Effector memory CD4-positive, alpha-beta T cell (primary cell): ENCODE results near the gene PPP1R12A.

Experiments used
- DNase-seq, 3 donors: peaks; one replicate each; pipeline ENCODE4 v3.0.0-alpha.2; 2020
- H3K27ac ChIP-seq: 2 replicates; pipeline ENCODE4 v1.7.0; 2013; ENCODE audit warnings: mild to moderate bottlenecking, low read length, moderate library complexity; ENCODE audit not compliant: insufficient read depth, poor library complexity, severe bottlenecking
- H3K27me3 ChIP-seq: replicated peaks from 2 replicates; pipeline ENCODE4 v1.7.0; 2013; ENCODE audit warnings: mild to moderate bottlenecking, low read length; ENCODE audit not compliant: insufficient read depth, control insufficient read depth, poor library complexity, severe bottlenecking
- H3K36me3 ChIP-seq: 2 replicates; pipeline ENCODE4 v1.7.0; 2013; ENCODE audit warnings: mild to moderate bottlenecking, low read length, moderate library complexity; ENCODE audit not compliant: control insufficient read depth, insufficient read depth
- H3K4me1 ChIP-seq: 2 replicates; pipeline ENCODE4 v1.7.0; 2013; ENCODE audit warnings: low read length, mild to moderate bottlenecking; ENCODE audit not compliant: control insufficient read depth, insufficient read depth, poor library complexity, severe bottlenecking
- H3K4me3 ChIP-seq: 2 replicates; pipeline ENCODE4 v1.7.0; 2013; ENCODE audit warnings: low read length, low read depth, mild to moderate bottlenecking; ENCODE audit not compliant: insufficient read depth, poor library complexity, severe bottlenecking
- H3K9me3 ChIP-seq: 2 replicates; pipeline ENCODE4 v1.7.0; 2013; ENCODE audit warnings: mild to moderate bottlenecking, low read length, moderate library complexity; ENCODE audit not compliant: control insufficient read depth

PPP1R12A gene

DNA sequence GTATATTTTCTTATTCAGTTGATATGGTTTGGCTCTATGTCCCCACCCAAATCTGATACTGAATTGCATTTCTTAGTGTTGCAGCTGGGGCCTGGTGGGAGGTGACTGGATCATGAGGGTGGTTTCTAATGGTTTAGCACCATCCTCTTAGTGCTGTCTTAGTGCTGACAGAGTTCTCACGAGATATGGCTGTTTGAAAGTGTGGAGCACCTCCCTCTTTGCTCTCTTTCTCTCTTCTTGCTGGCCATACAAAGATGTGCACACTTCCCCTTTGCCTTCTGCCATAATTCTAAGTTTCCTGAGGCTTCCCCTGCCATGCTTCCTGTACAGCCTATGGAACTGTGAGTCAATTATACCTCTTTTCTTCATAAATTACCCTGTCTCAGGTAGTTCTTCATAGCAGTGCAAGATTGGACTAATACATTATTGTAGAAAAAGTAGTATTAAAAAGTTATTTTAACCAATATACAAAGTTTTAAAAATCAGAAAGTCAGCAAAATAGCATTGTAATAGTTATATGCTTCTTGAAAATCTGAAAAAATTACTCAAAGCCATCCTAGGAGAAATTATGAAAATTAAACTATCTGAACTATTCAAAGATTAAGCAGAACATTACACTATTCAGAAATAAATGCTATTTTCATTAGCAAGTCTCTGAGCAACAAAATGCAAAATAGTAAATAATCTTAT, 84.1 kb downstream of the PPP1R12A start:
- H3K27ac ChIP-seq = no peak overlapping the region
- peaks cover 10% of the 10 kb centered on the region for H3K4me1 ChIP-seq
- no peaks in the 10 kb centered on the region for H3K36me3 ChIP-seq
- H3K27me3 ChIP-seq = no peaks in the 10 kb centered on the region
- peaks cover 3% of the 10 kb centered on the region for H3K9me3 ChIP-seq
- no peak for DNase-seq
- no peak overlapping the region for H3K4me3 ChIP-seq

DNA sequence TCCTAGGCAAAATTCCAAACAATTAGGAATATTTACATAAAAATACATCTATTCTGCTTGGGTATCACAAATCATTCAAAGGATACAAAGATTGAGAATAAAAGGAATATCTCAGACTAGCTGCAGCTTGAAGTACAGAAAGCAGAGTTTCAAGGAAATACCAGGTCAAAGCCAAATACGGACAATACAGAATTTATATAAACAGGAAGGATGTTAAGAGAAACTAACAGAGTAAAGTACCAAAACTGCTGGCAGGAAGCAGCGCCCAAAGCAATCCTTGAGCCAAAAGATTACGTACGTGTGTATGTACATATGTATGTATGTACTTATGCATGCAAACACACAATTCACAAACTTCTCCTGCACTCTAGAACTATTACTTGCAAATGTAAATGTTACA, 86.6 kb downstream of the PPP1R12A start:
- peaks cover 3% of the 10 kb centered on the region for H3K9me3 ChIP-seq
- no peak overlapping the region for H3K27ac ChIP-seq
- DNase-seq = no peak
- peaks cover 10% of the 10 kb centered on the region for H3K4me1 ChIP-seq
- no peaks in the 10 kb centered on the region for H3K27me3 ChIP-seq
- H3K36me3 ChIP-seq = peaks cover 16% of the 10 kb centered on the region
- no peak overlapping the region for H3K4me3 ChIP-seq

DNA sequence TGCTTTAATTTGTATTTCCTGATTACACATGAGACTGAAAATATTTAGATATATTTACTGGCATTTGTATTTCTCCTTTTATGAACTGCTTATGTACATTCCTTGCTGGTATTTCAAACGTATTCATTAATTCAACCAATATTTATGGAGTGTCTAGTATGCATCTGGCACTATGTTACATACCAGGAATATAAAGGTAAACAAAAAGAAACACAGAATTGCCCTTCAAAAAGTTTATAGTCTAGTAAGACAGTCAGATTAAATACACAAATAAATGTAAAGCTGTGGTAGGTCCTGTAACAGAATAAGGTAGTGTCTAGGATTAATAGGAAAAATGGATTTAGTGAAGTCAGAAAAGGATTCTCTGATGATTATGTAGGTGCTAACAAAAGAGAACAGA, 87.5 kb downstream of the PPP1R12A start:
- H3K27ac ChIP-seq = no peak overlapping the region
- no peaks in the 10 kb centered on the region for H3K27me3 ChIP-seq
- peaks cover 13% of the 10 kb centered on the region for H3K4me1 ChIP-seq
- DNase-seq = no peak
- no peak overlapping the region for H3K4me3 ChIP-seq
- H3K9me3 ChIP-seq = peaks cover 3% of the 10 kb centered on the region
- peaks cover 16% of the 10 kb centered on the region for H3K36me3 ChIP-seq

DNA sequence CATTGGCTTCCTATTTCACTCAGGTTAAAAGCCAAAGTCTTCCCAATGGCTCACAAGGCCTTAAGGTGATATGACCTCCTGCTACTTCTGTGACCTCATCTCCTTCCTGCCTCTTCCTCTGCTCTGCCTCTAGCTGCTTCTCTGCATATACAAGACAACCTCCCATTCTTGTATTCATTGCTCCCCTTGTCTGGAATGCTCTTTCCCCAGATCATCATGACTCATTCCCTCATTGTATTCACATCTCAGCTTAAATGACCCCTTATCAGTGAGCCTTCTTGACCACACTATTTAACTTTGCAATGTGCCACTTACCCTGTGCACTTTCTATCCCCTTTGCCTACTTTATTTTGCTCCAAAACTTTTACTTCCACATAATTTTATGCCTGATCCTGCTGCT, 90.2 kb downstream of the PPP1R12A start:
- H3K27me3 ChIP-seq = no peaks in the 10 kb centered on the region
- no peak overlapping the region for H3K4me3 ChIP-seq
- H3K9me3 ChIP-seq = no peaks in the 10 kb centered on the region
- DNase-seq = no peak
- H3K27ac ChIP-seq = no peak overlapping the region
- peaks cover 16% of the 10 kb centered on the region for H3K36me3 ChIP-seq
- H3K4me1 ChIP-seq = peaks cover 18% of the 10 kb centered on the region

DNA sequence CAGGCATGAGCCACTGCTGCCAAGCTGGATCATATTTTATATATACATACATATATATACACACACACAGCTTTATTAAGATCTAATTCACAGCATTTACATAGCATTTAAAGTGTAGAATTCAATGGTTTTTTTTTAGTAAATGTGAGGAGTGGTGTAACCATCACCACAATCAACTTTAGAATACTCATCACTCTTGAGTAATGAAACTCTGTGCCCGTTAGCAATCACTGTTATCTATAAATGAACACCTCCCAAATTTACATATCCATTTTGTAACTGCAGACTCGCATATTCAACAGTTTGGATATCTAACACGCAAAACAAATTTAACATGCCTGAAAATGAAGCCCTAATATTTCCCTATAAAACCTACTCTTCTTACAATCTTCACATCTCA, 90.9 kb downstream of the PPP1R12A start:
- H3K27me3 ChIP-seq = no peaks in the 10 kb centered on the region
- H3K4me3 ChIP-seq = no peak overlapping the region
- peaks cover 14% of the 10 kb centered on the region for H3K4me1 ChIP-seq
- peaks cover 19% of the 10 kb centered on the region for H3K36me3 ChIP-seq
- H3K9me3 ChIP-seq = no peaks in the 10 kb centered on the region
- no peak for DNase-seq
- H3K27ac ChIP-seq = no peak overlapping the region

DNA sequence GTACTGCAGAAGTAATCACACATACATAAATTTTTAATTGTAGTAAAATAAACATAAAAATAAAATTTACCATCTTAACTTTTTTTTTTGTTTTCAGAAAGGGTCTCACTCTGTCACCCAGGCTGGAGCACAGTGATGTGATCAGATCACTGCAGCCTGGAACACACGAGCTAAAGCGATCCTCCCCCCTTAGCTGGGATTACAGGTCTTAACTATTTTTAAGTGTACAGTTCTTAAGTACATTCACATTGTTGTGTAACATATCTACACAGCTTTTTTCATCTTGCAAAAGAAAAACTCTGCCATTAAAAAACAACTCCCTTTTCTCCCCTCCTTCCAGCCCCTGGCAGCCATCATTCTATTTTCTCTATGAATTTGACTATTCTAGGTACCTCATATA, 92.3 kb downstream of the PPP1R12A start:
- Histone ChIP-seq H3K9me3 (no peaks in the 10 kb centered on the region), H3K36me3 (peaks cover 27% of the 10 kb centered on the region)

DNA sequence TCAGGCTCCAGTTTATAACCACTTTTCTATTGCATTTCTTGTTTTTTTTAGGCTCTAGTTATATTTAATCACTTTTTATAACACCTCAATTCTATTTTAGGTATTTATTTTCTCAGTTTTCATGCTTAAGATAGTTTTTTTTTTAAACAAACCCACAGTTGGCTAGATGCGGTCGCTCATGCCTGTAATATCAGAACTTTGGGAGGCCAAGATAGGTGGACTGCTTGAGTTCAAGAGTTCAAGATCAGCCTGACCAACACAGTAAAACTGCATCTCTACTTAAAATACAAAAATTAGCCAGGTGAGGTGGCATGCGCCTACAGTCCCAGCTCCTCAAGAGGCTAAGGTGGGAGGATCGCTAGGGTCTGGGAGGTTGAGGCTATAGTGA, 93.0 kb downstream of the PPP1R12A start:
- Histone ChIP-seq H3K9me3 (no peaks in the 10 kb centered on the region), H3K27me3 (no peaks in the 10 kb centered on the region), H3K36me3 (peaks cover 27% of the 10 kb centered on the region), H3K4me1 (peaks cover 9% of the 10 kb centered on the region), H3K4me3 (no peak overlapping the region), H3K27ac (no peak overlapping the region)
- DNase-seq = no peak

More for the DNA sequence above, 92.3 kb downstream of the PPP1R12A start:
- Histone ChIP-seq H3K27me3 (no peaks in the 10 kb centered on the region), H3K27ac (no peak overlapping the region), H3K4me1 (peaks cover 9% of the 10 kb centered on the region), H3K4me3 (no peak overlapping the region)
- DNase-seq = no peak

DNA sequence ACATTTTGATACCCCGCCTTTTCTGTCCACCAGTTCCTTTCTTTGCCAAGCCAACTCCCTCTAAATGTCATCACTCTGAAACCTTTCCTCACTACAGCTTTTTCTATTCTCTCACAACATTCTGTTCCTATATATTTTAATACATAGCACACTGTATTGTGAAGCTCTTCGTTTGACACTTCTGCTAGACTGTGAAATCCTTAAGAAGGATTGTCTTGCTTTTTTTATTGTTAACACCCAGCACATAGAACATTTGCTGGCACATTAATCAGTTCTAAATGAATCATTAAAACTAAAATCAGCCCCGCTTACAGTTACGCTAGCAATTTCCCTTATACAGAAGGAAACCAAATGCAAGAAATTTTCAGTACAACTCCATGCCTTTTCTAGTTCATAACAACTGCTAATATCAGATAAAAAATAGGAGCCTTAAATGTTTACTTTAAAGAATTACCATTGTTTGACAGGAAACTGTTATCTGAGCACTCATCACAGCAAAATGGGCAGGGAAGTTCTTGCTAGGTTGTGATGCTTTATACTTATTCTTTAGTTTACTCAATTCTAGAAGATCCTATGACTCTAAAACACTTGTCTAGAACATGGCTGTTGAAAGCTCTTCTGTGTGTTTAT, 93.5 kb downstream of the PPP1R12A start:
- H3K9me3 ChIP-seq = no peaks in the 10 kb centered on the region
- DNase-seq = no peak
- no peak overlapping the region for H3K27ac ChIP-seq
- H3K4me1 ChIP-seq = peaks cover 9% of the 10 kb centered on the region
- no peaks in the 10 kb centered on the region for H3K27me3 ChIP-seq
- peaks cover 27% of the 10 kb centered on the region for H3K36me3 ChIP-seq
- H3K4me3 ChIP-seq = no peak overlapping the region

DNA sequence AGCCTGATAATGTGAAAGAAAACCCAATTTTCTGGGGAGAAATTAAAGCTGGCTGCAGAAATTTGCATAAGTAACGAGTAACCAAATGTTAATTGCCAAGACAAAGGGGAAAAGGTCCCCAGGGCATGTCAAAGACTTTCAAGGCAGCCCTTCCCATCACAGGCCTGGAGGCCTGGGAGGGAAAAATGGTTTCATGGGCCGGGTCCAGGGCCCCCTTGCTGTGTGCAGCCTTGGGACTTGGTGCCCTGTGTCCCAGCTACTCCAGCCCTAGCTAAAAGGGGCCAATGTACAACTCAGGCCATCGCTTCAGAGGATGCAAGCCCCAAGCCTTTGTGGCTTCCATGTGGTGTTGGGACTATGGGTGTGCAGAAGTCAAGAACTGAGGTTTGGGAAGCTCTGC, 96.5 kb downstream of the PPP1R12A start:
- Histone ChIP-seq H3K9me3 (no peaks in the 10 kb centered on the region), H3K27me3 (no peaks in the 10 kb centered on the region), H3K27ac (no peak overlapping the region), H3K4me1 (peaks cover 9% of the 10 kb centered on the region), H3K36me3 (peaks cover 11% of the 10 kb centered on the region), H3K4me3 (no peak overlapping the region)
- no peak for DNase-seq

DNA sequence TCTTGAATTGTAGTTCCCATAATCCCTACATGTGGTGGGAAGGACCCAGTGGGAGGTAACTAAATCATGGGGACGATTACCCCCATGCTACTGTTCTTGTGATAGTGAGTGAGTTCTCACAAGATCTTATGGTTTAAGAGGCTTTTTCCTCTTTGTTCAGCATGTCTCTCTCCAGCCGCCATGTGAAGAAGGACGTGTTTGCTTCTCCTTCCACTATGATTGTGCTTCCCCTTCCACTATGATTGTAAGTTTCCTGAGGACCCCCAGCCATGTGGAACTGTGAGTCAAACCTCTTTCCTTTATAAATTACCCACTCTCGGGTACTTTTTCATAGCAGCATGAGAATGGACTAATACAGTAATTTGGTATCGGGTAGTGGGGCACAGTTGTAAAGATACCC, 97.3 kb downstream of the PPP1R12A start:
- Histone ChIP-seq H3K36me3 (peaks cover 11% of the 10 kb centered on the region), H3K4me1 (peaks cover 6% of the 10 kb centered on the region), H3K4me3 (no peak overlapping the region), H3K27ac (no peak overlapping the region), H3K27me3 (no peaks in the 10 kb centered on the region), H3K9me3 (no peaks in the 10 kb centered on the region)
- no peak for DNase-seq
